HG02885 (cell line): ENCODE results near the gene ISM1.

Experiments used
- ATAC-seq: cut with Tn5 transposase; IDR thresholded peaks from one replicate; pipeline ENCODE4 v1.9.1; 2021; ENCODE audit warnings: mild to moderate bottlenecking; ENCODE audit not compliant: unreplicated experiment, poor library complexity

ISM1 gene

DNA sequence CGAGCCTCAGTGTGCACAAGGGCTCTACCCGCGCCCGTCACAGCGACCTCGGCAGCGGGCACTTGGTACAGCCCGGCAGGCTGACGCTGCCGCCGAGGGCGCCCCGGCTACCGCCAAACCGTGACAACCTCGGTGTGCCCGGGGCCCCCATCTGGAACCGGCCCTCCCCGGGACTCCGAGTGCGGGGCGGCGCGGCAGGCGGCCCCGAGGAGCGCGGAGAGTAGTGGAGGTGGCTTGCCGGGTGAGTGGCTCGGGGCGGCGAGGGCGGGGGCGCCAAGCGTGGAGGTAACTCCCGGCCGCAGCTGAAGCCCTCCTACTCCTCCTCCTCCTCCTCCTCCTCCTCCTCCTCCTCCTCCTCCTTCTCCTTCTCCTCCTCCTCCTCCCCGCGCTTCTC is at the start of gene ISM1:
Gene ISM1 (plus strand): TSS at position 371 of the 394 bp plus-strand sequence. CDS start 503 bp downstream, outside the sequence.
- ATAC-seq = peak; percentile 17

DNA sequence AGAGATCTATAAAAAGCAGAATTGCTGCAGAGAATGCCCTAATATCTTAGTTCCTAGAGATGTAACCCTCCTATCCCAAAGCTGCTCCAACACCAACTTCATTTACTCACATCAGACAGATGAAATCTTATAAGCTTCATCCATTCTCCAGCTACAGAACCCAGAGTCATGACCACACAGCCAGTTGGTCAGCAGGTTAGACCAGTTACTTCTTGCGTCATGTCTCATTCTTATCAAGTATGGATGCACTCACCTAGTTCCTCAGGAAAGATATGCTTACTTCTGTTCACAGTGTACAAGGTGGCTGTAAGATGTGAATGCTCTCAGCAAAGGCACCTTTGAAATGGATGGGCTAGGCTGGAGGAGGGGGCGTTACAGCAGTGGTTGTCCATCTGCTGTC is 47.9 kb upstream of the ISM1 start:
- ATAC-seq = no peak

DNA sequence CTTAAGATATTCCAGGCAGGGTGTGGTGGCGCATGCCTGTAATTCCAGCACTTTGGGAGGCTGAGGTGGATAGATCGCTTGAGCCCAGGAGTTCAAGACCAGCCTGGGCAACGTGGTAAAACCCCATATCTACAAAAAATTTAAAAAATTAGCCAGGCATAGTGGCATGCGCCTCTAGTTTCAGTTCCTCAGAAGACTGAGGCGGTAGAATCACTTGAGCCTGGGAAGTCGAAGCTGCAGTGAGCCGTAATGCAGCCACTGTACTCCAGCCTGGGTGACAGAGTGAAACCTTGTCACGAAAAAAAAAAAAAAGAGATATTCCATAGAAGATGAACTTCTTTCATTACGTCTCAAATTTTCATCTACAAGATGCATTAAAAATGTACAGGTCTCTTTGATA is 46.7 kb upstream of the ISM1 start:
- peak; percentile 63 for ATAC-seq

DNA sequence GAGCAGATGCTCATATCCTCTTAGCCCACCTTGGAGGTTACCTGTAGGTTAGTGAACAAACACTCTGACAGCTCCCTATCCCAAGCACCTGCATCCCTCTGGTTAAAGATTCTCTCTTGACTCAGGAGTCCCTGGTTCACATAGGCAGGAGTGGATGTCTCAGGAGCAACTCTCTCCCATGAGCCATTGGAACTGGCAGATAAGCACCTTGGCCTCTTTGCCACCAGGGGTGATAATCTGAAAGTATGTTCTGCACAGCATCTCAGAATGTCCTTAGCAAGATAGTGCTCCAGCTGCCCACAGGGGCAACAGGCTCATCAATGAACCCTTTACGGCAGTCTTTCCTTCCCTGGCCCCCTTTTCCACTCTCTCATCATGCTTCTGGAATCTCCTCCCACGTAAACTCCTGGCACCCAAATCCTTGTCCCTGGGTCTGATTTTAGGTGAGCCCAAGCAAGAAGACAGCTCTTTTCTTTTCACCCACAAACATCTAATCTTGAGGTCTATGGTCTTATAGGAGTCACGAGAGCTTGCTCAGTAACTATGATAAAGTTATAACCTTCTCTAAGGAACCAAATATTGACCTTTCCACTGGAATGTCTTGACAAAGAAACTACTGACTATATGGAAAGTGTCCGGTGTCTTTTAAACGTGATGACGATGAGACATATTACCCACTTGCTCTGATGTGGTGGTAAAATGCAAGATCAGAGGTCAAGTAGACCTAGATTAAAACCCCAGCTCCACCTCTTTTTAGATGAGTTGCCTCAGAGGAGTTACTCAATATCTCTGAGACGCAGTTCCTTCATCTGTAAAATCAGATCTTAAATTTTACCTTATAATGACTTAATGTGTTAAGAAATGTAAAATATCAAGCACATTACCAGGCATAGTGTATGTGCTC is 39.8 kb upstream of the ISM1 start:
- ATAC-seq = no peak

DNA sequence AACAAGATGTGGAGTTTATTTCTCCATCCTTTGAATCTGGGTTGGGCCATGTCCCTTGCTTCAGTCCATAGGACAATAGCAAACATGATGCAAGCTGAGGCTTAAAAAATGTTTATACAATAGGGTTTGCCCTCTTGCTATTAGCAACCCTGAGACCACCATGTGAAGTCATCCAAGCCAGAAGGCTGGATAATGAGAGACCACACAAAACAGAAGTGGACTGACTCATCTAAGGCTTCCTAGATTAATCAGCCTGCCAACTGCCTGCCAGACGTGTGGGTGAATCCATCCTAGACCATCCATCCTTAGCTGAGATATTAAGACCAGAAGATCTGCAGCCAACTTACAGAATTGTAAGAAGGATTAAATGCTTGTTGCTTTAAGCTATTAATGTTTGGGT is 38.1 kb upstream of the ISM1 start:
- no peak for ATAC-seq

DNA sequence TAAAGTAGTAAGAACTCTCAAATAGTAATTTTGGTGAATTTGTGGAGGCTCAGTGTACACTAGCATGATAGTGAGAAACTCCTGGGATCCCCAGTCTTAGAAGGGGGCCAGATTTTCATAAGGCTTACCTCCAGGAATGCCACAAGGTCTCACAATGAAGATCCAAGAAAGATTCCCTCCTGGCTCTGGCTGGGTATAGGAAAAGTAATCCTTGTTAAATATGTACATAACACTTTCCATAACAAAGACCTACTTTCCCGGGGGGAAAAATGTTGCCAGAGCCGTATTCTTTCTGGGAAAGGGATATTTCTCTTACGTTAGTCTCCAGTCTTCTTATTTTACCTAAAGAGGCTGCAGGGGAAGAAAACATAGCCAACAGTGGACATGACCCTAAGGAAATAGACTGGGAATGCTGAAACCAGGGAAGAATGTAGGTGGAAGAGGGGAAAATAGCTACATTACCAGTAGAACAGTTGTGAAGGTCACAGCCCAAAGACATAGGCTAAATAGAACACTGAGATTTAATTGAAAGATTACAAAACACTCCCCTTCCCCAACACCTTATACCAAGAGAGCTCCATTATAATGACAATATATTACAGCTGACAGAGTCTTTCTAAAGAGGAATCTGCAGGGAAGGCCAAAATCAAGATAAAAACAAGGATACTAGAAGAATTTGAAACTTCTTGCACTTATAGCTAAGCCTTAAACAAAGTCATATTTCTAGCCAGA is 34.9 kb upstream of the ISM1 start:
- no peak for ATAC-seq

DNA sequence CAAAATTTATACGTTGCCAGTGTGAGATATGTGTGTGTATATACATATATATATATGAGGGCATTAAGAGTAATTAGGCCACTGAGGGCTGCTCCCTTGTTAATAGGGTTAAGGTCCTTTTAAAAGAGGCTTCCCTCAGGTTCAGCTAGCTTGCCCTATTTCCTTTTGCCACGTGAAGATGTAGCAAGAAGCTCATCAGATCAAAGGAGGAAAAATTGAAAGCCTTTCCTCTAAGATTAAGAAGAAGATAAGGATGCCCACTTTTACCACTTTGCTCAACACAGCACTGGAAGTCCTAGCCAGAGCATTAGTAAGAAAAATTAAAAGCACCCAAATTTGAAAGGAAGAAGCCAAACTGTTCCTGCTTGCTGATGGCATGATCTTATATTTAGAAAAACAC is 33.2 kb upstream of the ISM1 start:
- no peak for ATAC-seq

DNA sequence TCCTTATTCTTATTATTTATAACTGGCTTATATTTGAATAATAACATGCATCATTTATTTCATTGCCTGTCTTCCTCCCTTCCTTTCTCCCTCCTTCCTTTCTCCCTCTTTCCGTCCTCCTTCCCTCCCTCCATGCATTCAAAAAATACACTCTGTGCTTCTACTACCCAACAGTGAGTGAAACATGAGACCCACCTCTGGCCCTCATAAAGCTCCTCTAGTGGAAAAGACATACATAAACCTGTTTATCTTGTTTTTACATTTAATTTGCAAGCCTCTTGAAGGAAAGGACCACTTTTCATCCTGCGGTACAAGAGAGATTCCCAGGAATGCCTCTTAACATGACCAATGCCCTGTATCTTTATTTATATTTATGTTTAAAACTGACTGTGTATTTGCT is 21.8 kb upstream of the ISM1 start:
- no peak for ATAC-seq

DNA sequence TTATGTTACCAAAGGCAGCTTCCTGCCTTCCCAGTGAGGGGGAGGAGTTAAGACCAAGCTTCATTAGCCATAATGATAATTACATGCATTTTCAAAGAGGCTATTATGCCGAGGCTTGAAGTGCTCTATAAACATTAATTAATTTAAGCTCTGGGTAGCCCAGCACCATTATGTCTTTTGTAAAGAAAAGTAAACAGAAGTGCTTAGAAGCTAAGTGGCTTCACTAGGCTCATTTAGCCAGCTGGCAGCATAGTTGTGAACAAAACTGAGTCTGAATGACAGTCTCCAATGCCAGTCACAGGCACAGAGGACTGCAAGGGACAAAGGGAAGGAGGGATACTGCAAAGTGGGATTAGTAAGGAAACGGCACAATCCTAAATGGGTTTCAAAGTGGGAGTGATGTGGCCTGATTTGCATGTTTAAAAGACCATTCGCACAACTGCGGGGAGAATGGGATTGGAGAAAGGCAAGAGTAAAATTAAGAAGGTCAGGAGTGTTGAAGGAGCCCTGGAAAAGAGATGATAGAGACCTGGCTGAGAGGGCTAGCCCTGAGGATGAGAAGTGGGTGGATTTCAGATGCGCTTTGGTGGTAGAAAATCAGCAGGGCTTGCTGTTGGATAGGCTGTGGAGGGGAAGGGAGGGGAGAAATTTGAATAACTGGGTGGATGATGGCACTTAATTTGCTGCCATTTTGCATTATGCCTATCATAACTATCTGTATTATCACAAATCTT is 20.1 kb upstream of the ISM1 start:
- no peak for ATAC-seq

DNA sequence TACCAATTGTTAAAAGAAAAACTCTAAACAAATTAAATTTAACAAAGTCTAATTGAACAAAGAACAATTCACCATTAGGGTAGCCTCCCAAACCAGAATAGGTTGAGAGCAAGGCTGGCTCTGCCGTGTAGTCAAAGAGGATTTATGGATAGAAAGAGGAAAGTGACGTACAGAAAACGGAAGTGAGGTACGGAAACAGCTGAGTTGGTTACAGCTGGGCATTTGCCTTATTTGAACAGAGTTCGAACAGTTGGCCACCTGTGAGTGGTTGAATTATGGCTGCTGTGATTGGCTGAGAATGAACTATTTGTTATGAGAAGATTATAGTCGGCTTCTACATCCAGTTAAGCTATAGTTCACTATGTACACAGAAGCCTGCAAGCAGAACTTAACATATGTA is 18.5 kb upstream of the ISM1 start:
- no peak for ATAC-seq

DNA sequence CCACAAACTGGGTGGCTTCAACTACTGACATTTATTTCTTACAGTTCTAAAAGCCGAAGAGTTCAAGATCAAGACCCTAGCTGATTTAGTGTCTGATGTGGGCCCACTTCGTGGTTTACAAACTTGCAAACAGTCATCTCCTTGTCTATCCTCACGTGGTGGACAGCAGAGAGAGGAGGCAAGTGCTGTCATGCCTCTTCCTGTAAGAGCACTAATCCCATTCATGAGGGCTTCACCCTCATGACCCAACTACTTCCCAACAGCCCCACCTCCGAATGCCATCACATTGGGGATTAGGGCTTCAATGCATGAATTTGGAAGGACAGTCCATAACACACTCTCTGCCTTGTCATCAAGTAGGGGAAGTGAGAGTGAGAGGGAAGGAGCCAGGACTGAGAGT is 15.6 kb upstream of the ISM1 start:
- no peak for ATAC-seq

DNA sequence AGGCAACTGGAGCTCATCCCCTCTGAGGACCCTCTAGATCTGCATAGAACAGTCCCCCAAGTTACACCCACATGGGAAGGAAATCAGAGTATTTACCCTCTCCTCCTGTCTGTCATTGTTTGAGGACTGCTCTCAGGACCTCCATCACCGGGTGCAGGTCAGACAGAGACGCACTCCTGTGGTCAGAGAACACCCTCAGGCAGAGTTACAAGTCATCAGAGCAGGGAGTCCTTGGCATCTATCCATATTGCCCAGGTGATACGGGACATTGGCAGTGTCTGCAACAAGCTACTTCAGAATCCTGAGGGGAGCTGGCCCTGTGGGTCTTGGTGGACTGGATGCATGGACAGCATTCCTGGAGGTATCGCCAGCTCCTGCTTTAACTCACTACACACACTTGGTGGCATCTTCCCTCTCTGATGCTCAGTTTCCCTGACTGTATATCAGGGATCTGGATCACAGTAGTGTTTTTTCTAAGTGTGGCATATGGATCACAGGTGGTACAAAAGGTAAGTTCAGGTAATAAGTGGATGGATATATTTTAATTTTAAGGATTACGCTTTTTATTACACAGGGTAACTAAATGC is 15.1 kb upstream of the ISM1 start:
- no peak for ATAC-seq

DNA sequence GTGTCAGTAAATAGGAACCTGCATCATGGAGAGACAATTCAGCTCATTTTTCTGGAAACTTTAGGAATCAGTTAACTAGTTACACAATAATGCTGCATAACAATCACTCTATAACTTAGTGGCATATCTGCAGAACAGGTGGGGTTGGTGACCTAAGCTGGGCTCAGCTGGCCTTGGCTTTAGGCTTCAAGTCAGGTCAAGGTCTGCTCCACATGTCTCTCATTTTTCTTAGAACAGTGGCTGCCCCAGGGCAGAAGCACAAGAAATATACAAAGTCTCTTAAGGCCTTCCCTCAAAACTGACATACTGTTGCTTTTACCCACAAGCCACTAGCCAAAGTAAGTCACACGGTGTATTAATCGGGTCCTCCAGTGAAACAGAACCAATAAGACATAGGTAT is 14.1 kb upstream of the ISM1 start:
- ATAC-seq = no peak

DNA sequence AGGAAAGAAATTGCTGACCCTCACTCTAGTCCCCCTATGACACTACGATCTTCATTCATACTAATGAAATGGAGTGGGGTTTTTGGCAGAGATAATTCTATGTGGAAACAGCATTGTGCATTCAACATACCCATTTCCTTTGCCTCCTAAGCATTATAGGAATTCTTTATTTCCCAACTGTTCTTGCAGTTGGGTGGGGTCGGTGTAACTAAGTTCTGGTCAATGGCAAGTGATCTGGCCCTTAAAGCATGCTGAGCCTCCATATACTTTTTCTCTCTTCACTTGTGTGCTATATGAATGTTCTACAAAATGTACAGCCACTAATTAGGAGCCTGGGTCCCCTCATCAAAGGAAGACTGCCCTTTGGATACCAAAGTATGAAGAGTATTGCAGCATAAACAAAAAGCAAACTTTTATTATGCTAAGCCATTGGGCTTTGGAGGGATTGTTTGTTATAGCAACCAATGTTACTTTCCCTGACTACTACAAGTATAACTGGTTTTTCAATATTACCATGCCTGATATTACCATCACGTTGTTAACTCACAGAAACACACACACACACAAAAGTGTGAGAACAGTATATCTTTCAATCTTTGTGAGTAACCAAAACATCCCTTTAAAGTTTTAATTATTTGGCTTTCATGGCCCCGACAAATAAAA is 9.0 kb upstream of the ISM1 start:
- no peak for ATAC-seq

DNA sequence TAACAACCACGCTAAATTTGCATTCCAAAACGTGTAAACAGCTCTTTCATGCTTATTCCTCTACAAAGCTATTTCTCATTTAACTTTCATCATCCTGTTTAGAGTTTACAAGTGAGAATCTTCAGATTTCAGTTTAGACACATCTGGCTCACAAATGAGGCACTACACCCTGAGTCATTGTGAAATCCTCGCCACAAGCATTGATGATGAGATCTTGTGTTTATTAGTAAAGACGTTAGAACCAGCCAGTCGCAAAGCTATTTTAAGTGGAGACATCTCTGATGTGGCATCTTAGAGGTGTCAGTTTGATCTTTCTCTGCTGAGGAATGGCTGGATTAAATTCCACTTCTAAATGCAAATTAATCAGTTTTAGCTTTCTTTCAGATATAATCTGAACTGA is 8.3 kb upstream of the ISM1 start:
- peak; percentile 63 for ATAC-seq

DNA sequence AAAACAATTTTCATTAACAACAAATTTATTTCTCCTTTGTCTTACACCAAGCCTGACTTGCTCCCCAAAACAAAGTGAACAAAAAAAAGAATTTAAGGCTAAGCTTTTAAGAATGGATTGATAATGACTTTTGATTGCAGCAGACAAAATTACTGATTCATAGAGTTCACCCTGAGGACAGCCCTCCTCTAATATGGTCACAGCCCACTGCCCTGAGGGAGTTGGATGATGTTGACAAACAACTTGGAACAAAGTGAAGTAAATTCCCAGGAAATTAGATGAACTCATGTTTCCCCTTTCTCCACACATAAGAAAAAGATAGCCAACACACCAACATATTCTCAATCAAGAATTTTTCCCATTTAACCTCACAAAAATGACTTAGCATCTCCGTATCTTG is 7.7 kb upstream of the ISM1 start:
- no peak for ATAC-seq

DNA sequence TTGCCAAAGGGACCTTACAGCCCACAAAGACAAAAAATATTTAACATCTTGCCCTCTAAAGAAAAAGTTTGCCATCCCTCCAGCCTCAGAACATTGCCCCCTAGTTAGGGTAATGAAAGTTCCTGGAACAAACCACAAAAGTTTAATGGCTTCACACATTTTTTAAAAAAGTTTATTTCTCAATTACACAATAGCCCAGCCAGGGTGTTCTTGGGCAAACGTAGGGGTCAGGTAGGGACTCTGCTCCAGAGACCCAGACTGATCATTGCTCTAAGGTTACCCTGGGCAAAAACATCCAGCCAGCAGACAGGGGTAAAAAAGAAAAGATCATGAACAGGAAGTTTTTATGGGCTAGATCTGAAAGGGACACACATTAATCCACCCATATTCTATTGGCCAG is 4.5 kb upstream of the ISM1 start:
- ATAC-seq = no peak

DNA sequence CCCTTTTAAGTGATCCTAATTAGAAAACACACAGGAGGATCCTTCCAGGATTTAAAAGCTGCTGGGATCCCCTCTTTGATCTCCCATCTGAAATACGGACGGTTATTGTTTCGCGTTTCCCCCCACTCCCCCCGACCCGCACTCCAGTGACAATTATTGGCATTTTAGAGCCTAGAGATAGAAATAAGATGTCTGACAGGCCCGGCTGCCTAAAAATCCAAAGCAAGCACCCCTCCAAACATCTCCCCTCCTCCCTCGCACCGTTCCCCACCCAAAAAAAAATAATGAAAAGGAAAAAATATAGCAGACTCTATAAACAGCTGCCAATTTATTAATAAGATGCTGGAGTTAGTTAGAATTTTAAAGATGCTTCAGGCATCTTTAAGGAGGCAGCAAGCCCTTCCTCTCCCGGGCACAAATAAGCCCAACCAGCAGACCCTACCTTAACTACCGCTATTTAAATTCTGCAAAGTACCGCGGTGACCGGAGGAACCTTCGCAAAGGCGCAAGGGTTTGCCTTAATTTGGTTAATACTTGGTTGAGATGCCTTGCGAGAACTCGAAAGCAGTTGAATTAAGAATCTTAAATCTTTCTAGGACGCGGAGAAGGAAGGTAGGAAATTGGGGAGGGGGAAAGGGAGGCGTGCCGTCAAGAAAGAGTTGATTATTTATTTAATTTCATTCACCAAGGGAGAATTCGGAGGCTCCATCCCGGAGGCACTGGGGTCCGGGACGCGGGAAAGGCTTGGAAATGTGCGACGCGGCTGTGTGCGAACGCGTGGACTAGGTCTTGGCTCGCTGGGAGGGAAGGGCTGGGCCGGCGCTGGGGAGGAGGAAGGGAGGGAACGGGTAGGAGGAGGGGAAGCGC is 1.5 kb upstream of the ISM1 start:
- no peak for ATAC-seq

DNA sequence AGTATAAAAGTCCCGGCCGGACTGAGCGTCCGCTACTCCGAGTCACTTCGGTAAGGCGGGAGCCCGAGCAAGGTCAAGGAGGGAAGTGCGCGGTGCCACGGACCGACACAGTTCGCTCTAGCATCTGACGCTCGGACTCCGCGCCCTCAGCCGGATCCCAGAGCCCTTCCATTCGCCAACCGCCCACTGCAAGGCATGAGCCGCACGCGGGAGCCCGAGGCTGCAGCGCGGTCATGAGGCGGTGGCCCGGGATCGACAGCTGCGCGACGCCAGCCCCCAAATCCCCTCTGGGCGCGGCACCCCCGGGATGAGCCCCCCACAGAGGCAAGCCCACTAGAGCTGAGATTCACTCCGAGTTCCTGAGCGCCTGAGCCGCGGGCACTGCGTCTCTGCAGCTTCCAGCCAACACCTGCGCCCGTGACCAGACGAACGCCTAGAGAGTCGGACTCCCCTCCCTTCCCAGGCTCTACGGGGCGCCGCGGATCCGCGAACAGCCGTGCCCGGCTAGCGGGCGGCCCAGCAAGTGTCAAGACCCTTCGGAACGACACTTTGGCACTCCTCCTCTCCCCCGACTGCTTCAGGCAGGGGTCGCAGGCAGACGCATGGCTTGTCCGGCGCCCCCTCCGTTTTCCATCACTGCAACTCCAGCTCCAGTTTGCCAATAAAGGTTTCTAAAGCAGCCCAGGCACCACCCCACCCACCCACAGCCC is 725 bp upstream of the ISM1 start:
- peak; percentile 24 for ATAC-seq
